ENCODE measurements around the gene PCNX4. TPM values are rescaled to one million over a fixed set of nuclear protein-coding genes. Genes with fewer than 3 reads are reported as not detected.

The PCNX4 gene
- polyA plus RNA-seq, 1 donor from 2014 or later = 17.5 TPM

GRCh38 chr14:60134702-60135101 lies 43.0 kb downstream of the PCNX4 start:
- peaks cover 0 to 4% (median 0%) of the 10 kb centered on the region in 3 donors for H3K4me1 Mint-ChIP-seq
- H3K36me3 Mint-ChIP-seq = peaks cover 9% of the 10 kb centered on the region
- no peaks in the 10 kb centered on the region for H3K9me3 Mint-ChIP-seq
- no peak overlapping the region for H3K4me3 Mint-ChIP-seq
- H3K27ac Mint-ChIP-seq = no peak overlapping the region
- H3K27me3 Mint-ChIP-seq = no peaks in the 10 kb centered on the region

GRCh38 chr14:60151715-60152114 lies 60.0 kb downstream of the PCNX4 start:
- H3K4me3 Mint-ChIP-seq = peak overlapping the region in 1 of 4 donors; percentile 12
- peaks cover 17 to 28% (median 18%) of the 10 kb centered on the region in 3 donors for H3K4me1 Mint-ChIP-seq
- peaks cover 7% of the 10 kb centered on the region for H3K36me3 Mint-ChIP-seq
- no peaks in the 10 kb centered on the region for H3K9me3 Mint-ChIP-seq
- no peaks in the 10 kb centered on the region for H3K27me3 Mint-ChIP-seq
- H3K27ac Mint-ChIP-seq = peak overlapping the region; percentile 80 to 90 (median 81)

DNA sequence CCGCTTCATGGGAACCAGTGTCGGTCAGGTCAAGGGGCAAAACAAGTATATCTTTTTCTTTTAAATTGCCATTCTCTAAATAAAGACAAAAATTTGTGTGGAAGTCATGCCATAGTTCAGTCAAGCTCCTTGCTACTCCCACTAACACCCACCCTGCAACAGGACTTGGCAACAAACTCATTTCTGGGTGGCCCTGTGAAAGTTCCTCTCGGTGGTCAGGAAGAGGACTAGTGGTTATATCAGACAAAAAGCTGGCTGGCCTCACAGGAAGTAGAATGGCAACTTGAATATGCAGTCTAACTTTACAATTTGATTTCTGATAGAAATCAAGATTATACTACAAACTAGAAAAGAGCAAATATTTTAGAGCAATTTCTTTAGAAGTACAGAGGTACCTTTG lies 62.3 kb downstream of the PCNX4 start:
- Mint-ChIP-seq H3K4me3 (no peak overlapping the region), H3K36me3 (peaks cover 3% of the 10 kb centered on the region), H3K9me3 (no peaks in the 10 kb centered on the region), H3K4me1 (peaks cover 22 to 39% (median 30%) of the 10 kb centered on the region in 3 donors), H3K27ac (peak overlapping the region in 2 of 3 donors; percentile 18 to 56), H3K27me3 (no peaks in the 10 kb centered on the region)

DNA sequence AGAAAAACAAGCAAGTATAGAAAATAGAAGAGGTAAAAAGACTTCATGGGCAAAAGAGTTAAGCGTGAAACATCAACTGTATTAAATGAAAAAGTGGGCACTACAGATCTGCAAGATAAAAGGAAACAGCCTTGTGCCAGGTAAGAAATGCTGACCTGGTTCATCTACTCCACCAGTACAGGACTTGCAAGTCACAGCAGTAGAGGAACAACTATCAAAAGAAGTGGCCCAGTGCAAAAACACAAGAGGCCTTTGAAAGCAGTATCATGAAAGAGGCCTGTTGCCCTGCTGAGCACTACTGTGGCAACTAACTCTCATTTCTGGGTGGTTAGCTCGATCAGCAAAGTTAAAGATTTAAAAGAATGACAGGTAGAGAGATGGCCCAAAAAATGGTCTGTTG lies 62.9 kb downstream of the PCNX4 start:
- H3K4me3 Mint-ChIP-seq = no peak overlapping the region
- H3K27me3 Mint-ChIP-seq = no peaks in the 10 kb centered on the region
- peaks cover 26 to 45% (median 33%) of the 10 kb centered on the region in 3 donors for H3K4me1 Mint-ChIP-seq
- H3K27ac Mint-ChIP-seq = peak overlapping the region; percentile 11 to 56 (median 18)
- no peaks in the 10 kb centered on the region for H3K9me3 Mint-ChIP-seq
- peaks cover 3% of the 10 kb centered on the region for H3K36me3 Mint-ChIP-seq

- peaks cover 33 to 45% (median 34%) of the 10 kb centered on the region in 3 donors for H3K4me1 Mint-ChIP-seq
- H3K27me3 Mint-ChIP-seq = no peaks in the 10 kb centered on the region
- H3K36me3 Mint-ChIP-seq = peaks cover 1% of the 10 kb centered on the region
- no peaks in the 10 kb centered on the region for H3K9me3 Mint-ChIP-seq
- H3K4me3 Mint-ChIP-seq = no peak overlapping the region
- no peak overlapping the region for H3K27ac Mint-ChIP-seq
Measured at GRCh38 chr14:60160422-60160821, 68.7 kb downstream of the PCNX4 start.

GRCh38 chr14:60161196-60162107 lies 69.7 kb downstream of the PCNX4 start:
- Mint-ChIP-seq H3K27ac (peak overlapping the region; percentile 44 to 87 (median 57)), H3K4me1 (peaks cover 39 to 51% (median 43%) of the 10 kb centered on the region in 3 donors), H3K9me3 (no peaks in the 10 kb centered on the region), H3K36me3 (peaks cover 1% of the 10 kb centered on the region), H3K4me3 (peak overlapping the region in 3 of 4 donors; percentile 3 to 10 (median 9)), H3K27me3 (no peaks in the 10 kb centered on the region)

DNA sequence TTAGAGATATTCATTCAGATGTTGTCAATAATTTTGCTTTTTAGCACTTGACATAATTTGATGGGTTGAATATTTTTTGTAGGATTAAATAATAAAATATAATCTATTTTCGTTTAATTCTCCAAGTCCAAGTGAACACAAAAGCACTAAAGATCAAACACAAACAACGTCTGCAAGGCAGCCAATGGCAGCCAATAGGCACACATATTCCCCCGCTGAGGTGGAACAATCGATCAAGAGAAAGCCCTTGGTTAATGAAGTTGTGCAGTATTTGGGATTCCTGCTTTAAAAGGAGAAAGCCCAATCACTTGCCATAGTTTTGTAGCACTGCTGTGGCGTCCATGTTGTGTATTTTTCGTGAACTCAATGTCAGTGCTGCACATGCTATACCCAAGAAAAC lies 72.0 kb downstream of the PCNX4 start:
- no peaks in the 10 kb centered on the region for H3K27me3 Mint-ChIP-seq
- peak overlapping the region in 2 of 3 donors; percentile 63 to 94 for H3K27ac Mint-ChIP-seq
- H3K9me3 Mint-ChIP-seq = no peaks in the 10 kb centered on the region
- peaks cover 36 to 43% (median 39%) of the 10 kb centered on the region in 3 donors for H3K4me1 Mint-ChIP-seq
- peak overlapping the region in 3 of 4 donors; percentile 5 to 100 (median 34) for H3K4me3 Mint-ChIP-seq
- no peaks in the 10 kb centered on the region for H3K36me3 Mint-ChIP-seq

DNA sequence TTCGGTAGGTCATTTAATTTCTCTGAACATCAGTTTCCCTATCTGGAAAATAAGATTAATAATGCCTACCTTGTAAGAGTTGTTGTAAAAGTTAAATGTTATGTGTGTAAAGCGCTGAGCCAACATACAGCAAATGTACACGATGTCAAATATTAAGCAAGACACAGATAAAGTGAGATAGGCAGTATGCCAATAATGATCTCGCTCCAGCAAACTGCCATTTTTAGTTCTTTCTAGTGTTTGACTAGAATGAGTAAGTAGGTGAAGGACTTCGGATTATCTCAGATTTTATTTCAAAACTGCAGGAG lies 72.6 kb downstream of the PCNX4 start:
- H3K27ac Mint-ChIP-seq = peak overlapping the region; percentile 94 to 99 (median 99)
- no peaks in the 10 kb centered on the region for H3K36me3 Mint-ChIP-seq
- H3K4me3 Mint-ChIP-seq = peak overlapping the region; percentile 97 to 100 (median 100)
- H3K9me3 Mint-ChIP-seq = no peaks in the 10 kb centered on the region
- H3K27me3 Mint-ChIP-seq = no peaks in the 10 kb centered on the region
- H3K4me1 Mint-ChIP-seq = peaks cover 31 to 40% (median 39%) of the 10 kb centered on the region in 3 donors

DNA sequence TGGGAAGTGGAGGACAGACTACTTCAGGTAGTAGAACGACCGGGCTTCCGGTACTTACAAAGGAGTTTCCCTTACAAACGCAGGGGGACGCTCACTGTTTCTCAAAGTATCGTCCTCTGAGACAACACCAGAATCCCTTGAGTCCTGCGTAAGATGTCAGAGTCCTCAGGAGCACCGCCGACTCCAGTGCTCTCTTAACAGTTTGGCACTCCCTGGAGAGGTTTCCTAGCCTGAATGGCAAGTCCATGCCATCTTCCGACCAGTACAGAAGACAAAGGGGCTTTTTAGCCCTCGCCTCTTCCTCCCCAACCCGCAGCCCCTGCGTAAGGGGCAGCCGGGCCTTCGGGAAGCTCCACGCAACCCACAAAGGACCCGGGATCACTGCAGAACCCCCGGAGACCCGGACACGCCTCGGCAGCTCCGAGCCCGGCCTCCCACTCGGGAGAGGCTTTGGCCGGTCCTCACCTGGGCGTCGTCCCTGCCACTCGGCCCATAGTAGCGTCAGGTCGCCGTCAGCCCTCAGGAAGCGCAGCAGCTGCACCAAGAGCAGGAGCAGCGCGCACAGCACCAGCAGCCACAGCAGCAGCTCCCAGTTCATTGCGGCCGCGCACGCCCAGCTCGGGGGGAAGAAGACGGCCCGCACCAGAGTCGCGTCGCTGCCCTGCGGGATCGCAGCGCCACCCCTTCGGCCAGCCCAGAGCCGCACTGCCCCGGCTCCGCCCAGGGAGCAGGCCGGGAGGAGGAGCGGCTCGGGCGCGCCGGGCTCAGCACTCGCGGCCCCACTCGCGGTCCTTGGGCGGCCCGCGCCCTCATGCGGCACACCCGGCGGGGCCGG lies 73.2 kb downstream of the PCNX4 start, which contains the start of gene DHRS7:
TSS of gene DHRS7 (minus strand) at position 687 of the 835 bp plus-strand sequence. CDS start at position 598, 89 bp downstream.
- peak within 1 kb of the TSS; percentile 97 to 100 (median 100) for H3K4me3 Mint-ChIP-seq
- no peaks in the 10 kb centered on the region for H3K27me3 Mint-ChIP-seq
- no peaks in the 10 kb centered on the region for H3K36me3 Mint-ChIP-seq
- peak within 1 kb of the TSS; percentile 94 to 99 (median 99) for H3K27ac Mint-ChIP-seq
- no peaks in the 10 kb centered on the region for H3K9me3 Mint-ChIP-seq
- peaks cover 31 to 36% (median 35%) of the 10 kb centered on the region in 3 donors for H3K4me1 Mint-ChIP-seq

DNA sequence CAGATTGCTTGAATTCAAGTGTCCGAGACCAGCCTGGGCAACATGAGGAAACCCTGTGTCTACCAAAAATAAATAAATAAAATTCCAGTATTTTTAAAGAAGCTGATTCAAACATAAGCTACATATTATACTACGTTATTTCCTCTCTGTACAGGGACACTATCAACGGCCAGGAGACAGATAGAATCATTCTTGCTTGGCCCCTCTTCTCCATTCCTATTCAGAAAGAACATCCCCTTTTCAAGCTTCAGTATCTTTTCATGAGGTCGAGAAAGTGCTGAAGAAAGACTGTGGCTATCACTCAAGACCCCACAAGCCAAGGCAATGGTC lies 73.8 kb downstream of the PCNX4 start:
- H3K27ac Mint-ChIP-seq = peak overlapping the region; percentile 83 to 99 (median 99)
- H3K9me3 Mint-ChIP-seq = no peaks in the 10 kb centered on the region
- peak overlapping the region; percentile 82 to 100 (median 93) for H3K4me3 Mint-ChIP-seq
- H3K36me3 Mint-ChIP-seq = no peaks in the 10 kb centered on the region
- H3K4me1 Mint-ChIP-seq = peaks cover 31 to 36% (median 35%) of the 10 kb centered on the region in 3 donors
- no peaks in the 10 kb centered on the region for H3K27me3 Mint-ChIP-seq

DNA sequence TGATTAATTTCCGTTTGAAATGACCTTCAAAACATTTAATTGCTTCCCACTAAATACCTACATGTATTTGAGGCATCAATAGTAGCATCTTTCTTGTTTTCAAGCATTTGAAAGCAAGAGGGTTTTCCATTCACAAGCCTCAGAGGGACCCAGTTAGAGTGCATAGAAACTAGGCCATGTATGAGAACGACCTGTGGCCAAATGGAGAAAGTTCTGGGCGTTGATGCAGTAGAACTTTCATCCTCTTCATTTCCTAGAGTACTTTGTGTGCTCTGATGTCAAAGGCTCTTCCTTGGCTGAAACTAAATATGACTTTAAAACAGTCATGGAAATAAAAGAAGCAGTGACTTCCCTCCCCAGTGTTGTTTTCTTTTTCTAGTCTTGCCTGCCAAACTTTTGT lies 74.4 kb downstream of the PCNX4 start:
- peak overlapping the region; percentile 83 to 99 (median 99) for H3K27ac Mint-ChIP-seq
- H3K9me3 Mint-ChIP-seq = no peaks in the 10 kb centered on the region
- H3K4me3 Mint-ChIP-seq = peak overlapping the region; percentile 82 to 100 (median 93)
- peaks cover 31 to 35% (median 32%) of the 10 kb centered on the region in 3 donors for H3K4me1 Mint-ChIP-seq
- H3K36me3 Mint-ChIP-seq = no peaks in the 10 kb centered on the region
- H3K27me3 Mint-ChIP-seq = no peaks in the 10 kb centered on the region

DNA sequence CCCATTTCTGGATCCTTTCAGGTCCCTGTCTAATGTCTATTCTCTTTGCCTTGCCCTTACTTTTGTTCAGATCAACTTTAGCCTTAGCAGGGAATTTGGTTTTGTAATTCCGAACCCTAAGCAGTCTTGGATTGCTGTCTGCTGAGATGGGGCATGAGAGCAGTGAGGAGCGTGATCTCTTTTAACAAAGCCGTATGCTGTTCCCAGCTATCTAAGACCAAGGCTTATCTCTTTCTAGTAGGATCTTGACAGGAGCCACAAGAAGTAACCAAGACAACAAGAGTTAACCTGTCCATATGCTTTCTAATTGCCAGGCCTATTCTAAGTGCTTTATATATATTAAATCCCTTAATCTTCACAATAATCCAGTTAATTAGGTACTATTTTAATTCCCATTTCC lies 78.0 kb downstream of the PCNX4 start:
- H3K36me3 Mint-ChIP-seq = peaks cover 2% of the 10 kb centered on the region
- no peak overlapping the region for H3K4me3 Mint-ChIP-seq
- peaks cover 15 to 17% (median 16%) of the 10 kb centered on the region in 3 donors for H3K4me1 Mint-ChIP-seq
- H3K27me3 Mint-ChIP-seq = no peaks in the 10 kb centered on the region
- H3K27ac Mint-ChIP-seq = peak overlapping the region in 1 of 3 donors; percentile 49
- H3K9me3 Mint-ChIP-seq = no peaks in the 10 kb centered on the region

DNA sequence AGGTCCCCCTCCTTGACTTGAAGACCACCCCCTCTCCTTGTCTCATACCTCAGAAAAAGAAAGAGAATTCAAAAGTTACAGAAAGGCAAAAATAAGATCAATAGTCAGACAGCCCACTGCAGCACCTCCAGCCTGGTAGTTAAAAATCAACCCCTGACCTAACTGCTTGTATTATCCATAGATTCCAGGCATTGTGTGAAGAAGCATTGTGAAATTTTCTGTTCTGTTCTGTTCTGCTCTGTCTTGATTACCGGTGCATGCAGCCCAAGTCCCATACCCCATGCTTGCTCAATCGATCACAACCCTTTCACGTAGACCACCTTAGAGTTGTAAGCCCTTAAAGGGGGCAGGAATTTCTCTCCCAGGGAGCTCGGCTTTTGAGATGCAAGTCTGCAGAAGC lies 79.2 kb downstream of the PCNX4 start:
- Mint-ChIP-seq H3K36me3 (peaks cover 4% of the 10 kb centered on the region), H3K27me3 (no peaks in the 10 kb centered on the region), H3K4me1 (peaks cover 8 to 15% (median 10%) of the 10 kb centered on the region in 3 donors), H3K9me3 (no peaks in the 10 kb centered on the region), H3K27ac (no peak overlapping the region), H3K4me3 (no peak overlapping the region)

DNA sequence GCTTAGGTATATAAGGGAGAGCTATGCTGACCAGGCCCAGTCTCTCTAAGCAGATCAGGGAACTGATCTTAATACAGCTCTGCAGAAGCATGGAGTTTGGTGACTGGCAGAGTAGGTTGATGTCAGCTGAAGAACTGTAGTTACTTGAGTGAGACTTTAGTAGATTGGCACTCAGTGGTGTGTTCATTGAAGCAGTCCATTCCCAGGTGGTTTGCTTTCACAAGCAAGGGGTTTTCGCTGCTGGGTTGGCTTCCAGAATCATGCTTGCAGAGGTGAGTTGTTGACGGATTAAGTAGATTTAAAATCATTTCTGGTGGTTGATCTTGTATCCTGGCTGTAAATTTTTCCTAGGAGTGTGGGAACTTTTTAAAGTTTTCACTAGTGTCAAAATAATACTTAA lies 80.0 kb downstream of the PCNX4 start:
- Mint-ChIP-seq H3K4me1 (peaks cover under 1 to 8% (median 3%) of the 10 kb centered on the region in 3 donors), H3K9me3 (no peaks in the 10 kb centered on the region), H3K27me3 (no peaks in the 10 kb centered on the region), H3K36me3 (peaks cover 4% of the 10 kb centered on the region), H3K4me3 (no peak overlapping the region), H3K27ac (no peak overlapping the region)

Measured in IgD-negative memory B cell (primary cell).